Large intestine (tissue), 12 donors: ENCODE measurements around the gene TEX264. TPM values are rescaled to one million over a fixed set of nuclear protein-coding genes. Genes with fewer than 3 reads are reported as not detected.
A peak's percentile ranks its signal among the peaks of the same experiment; 100 is the strongest.

Experiments
- DNase-seq, 2 donors: peaks; one replicate each; pipeline versions ENCODE4 v3.0.0 to v3.0.0-alpha.2; 2013
- H3K27ac ChIP-seq: one replicate; pipeline ENCODE4 v1.5.1; 2013; ENCODE audit warnings: low read length
- H3K27me3 ChIP-seq: 2 replicates; pipeline ENCODE4 v1.6.1; 2013; ENCODE audit warnings: low read length; ENCODE audit not compliant: control insufficient read depth, insufficient read depth
- H3K36me3 ChIP-seq: 2 replicates; pipeline ENCODE4 v1.6.1; 2013; ENCODE audit warnings: low read length; ENCODE audit not compliant: control insufficient read depth, insufficient read depth
- H3K4me1 ChIP-seq: one replicate; pipeline ENCODE4 v1.6.1; 2013; ENCODE audit warnings: low read length; ENCODE audit not compliant: control insufficient read depth, insufficient read depth
- H3K4me3 ChIP-seq: one replicate; pipeline ENCODE4 v1.5.1; 2013; ENCODE audit warnings: low read length
- H3K9me3 ChIP-seq: one replicate; pipeline ENCODE4 v1.6.1; 2013; ENCODE audit warnings: mild to moderate bottlenecking, low read depth, low read length, moderate library complexity; ENCODE audit not compliant: control insufficient read depth
- WGBS: methylation state at CpG from one replicate; pipeline ENCODE4 v1.1.5; 2013; ENCODE audit warnings: low lambda C conversion rate; ENCODE audit not compliant: insufficient coverage; 5-methylcytosine and 5-hydroxymethylcytosine counted together
- long read RNA-seq, 11 donors: transcript quantifications; one replicate each; lab custom pipeline, GENCODE V29; 2026
- polyA plus RNA-seq: library from polyadenylated mRNA; unstranded; fragments of 120-200 nt; gene quantifications from one replicate; pipeline ENCODE4 v1.2.1, GENCODE V29; 2013

Gene TEX264
- 42.0 TPM for polyA plus RNA-seq
- long read RNA-seq, donor 1, transcript TEX264-201 (5 exons, 1,340 nt) = major isoform, 14 of 32 reads
- long read RNA-seq, donor 1, partial matches to known transcripts = 15 of 32 reads
- long read RNA-seq, donor 1, other reads (novel, unspliced or antisense) = 0 of 32 reads
- long read RNA-seq, donor 2, transcript TEX264-201 (5 exons, 1,340 nt) = major isoform, 17 of 54 reads
- long read RNA-seq, donor 2, partial matches to known transcripts = 30 of 54 reads
- long read RNA-seq, donor 2, other reads (novel, unspliced or antisense) = 0 of 54 reads
- long read RNA-seq, donor 3 = 0 reads
- long read RNA-seq, donor 4, partial matches to known transcripts = 0 of 3 reads
- long read RNA-seq, donor 4, other reads (novel, unspliced or antisense) = 0 of 3 reads
- long read RNA-seq, donor 5, transcript TEX264-201 (5 exons, 1,340 nt) = major isoform, 12 of 30 reads
- long read RNA-seq, donor 5, partial matches to known transcripts = 14 of 30 reads
- long read RNA-seq, donor 5, other reads (novel, unspliced or antisense) = 0 of 30 reads
- long read RNA-seq, donor 6, transcript TEX264-201 (5 exons, 1,340 nt) = major isoform, 19 of 43 reads
- long read RNA-seq, donor 6, partial matches to known transcripts = 19 of 43 reads
- long read RNA-seq, donor 6, other reads (novel, unspliced or antisense) = 0 of 43 reads
- long read RNA-seq, donor 7, transcript TEX264-201 (5 exons, 1,340 nt) = major isoform, 7 of 14 reads
- long read RNA-seq, donor 7, partial matches to known transcripts = 5 of 14 reads
- long read RNA-seq, donor 7, other reads (novel, unspliced or antisense) = 0 of 14 reads
- long read RNA-seq, donor 8, transcript TEX264-201 (5 exons, 1,340 nt) = major isoform, 34 of 49 reads
- long read RNA-seq, donor 8, partial matches to known transcripts = 5 of 49 reads
- long read RNA-seq, donor 8, other reads (novel, unspliced or antisense) = 0 of 49 reads
- long read RNA-seq, donor 9, transcript TEX264-201 (5 exons, 1,340 nt) = major isoform, 27 of 39 reads
- long read RNA-seq, donor 9, partial matches to known transcripts = 7 of 39 reads
- long read RNA-seq, donor 9, other reads (novel, unspliced or antisense) = 0 of 39 reads
- long read RNA-seq, donor 10, transcript TEX264-201 (5 exons, 1,340 nt) = major isoform, 20 of 29 reads
- long read RNA-seq, donor 10, partial matches to known transcripts = 6 of 29 reads
- long read RNA-seq, donor 10, other reads (novel, unspliced or antisense) = 0 of 29 reads
- long read RNA-seq, donor 11, transcript TEX264-201 (5 exons, 1,340 nt) = major isoform, 17 of 37 reads
- long read RNA-seq, donor 11, partial matches to known transcripts = 14 of 37 reads
- long read RNA-seq, donor 11, other reads (novel, unspliced or antisense) = 0 of 37 reads

- H3K36me3 ChIP-seq = peaks cover 15% of the 10 kb centered on the region
- WGBS = no CpG with 5 or more reads among the region's 81 CpGs
- H3K4me1 ChIP-seq = peaks cover 11% of the 10 kb centered on the region
- DNase-seq = peak; percentile 86 to 90
- peak within 1 kb of the TSS; percentile 81 for H3K27ac ChIP-seq
- H3K27me3 ChIP-seq = no peaks in the 10 kb centered on the region
- peak within 1 kb of the TSS; percentile 94 for H3K4me3 ChIP-seq
- H3K9me3 ChIP-seq = no peaks in the 10 kb centered on the region
Measured at GRCh38 chr3:51670823-51671733, at the start of gene TEX264. Gene TEX264 (plus strand): TSS chr3:51671252. CDS start chr3:51674305, 3,053 bp downstream.

- H3K9me3 ChIP-seq = no peaks in the 10 kb centered on the region
- H3K4me1 ChIP-seq = peaks cover 15% of the 10 kb centered on the region
- peaks cover 7% of the 10 kb centered on the region for H3K36me3 ChIP-seq
- no CpG with 5 or more reads among the region's 3 CpGs for WGBS
- no peak overlapping the region for H3K27ac ChIP-seq
- H3K27me3 ChIP-seq = no peaks in the 10 kb centered on the region
- no peak overlapping the region for H3K4me3 ChIP-seq
- DNase-seq = no peak
Measured at GRCh38 chr3:51622413-51622812, 48.6 kb upstream of the TEX264 start.

GRCh38 chr3:51622868-51623267 lies 48.2 kb upstream of the TEX264 start:
- Histone ChIP-seq H3K4me1 (peaks cover 15% of the 10 kb centered on the region), H3K4me3 (no peak overlapping the region), H3K9me3 (no peaks in the 10 kb centered on the region), H3K27ac (no peak overlapping the region), H3K36me3 (peaks cover 11% of the 10 kb centered on the region), H3K27me3 (no peaks in the 10 kb centered on the region)
- DNase-seq = peak in 1 of 2 donors; percentile 4
- WGBS = no CpG with 5 or more reads among the region's 4 CpGs

GRCh38 chr3:51630513-51630912 lies 40.5 kb upstream of the TEX264 start:
- H3K27ac ChIP-seq = no peak overlapping the region
- no peaks in the 10 kb centered on the region for H3K27me3 ChIP-seq
- H3K36me3 ChIP-seq = peaks cover 48% of the 10 kb centered on the region
- DNase-seq = no peak
- no peaks in the 10 kb centered on the region for H3K4me1 ChIP-seq
- no peaks in the 10 kb centered on the region for H3K9me3 ChIP-seq
- no peak overlapping the region for H3K4me3 ChIP-seq
- no CpG with 5 or more reads among the region's 4 CpGs for WGBS

GRCh38 chr3:51637144-51637940 lies 33.7 kb upstream of the TEX264 start:
- DNase-seq = no peak
- no CpG with 5 or more reads among the region's 14 CpGs for WGBS

GRCh38 chr3:51637941-51638471 lies 33.0 kb upstream of the TEX264 start:
- no peak overlapping the region for H3K27ac ChIP-seq
- WGBS = no CpG with 5 or more reads among the region's 6 CpGs
- H3K4me3 ChIP-seq = no peak overlapping the region
- no peaks in the 10 kb centered on the region for H3K9me3 ChIP-seq
- no peaks in the 10 kb centered on the region for H3K4me1 ChIP-seq
- DNase-seq = peak; percentile 23 to 26
- no peaks in the 10 kb centered on the region for H3K27me3 ChIP-seq
- H3K36me3 ChIP-seq = peaks cover 68% of the 10 kb centered on the region

More at GRCh38 chr3:51637144-51637940, 33.7 kb upstream of the TEX264 start:
- peaks cover 64% of the 10 kb centered on the region for H3K36me3 ChIP-seq
- no peak overlapping the region for H3K27ac ChIP-seq
- no peaks in the 10 kb centered on the region for H3K9me3 ChIP-seq
- no peak overlapping the region for H3K4me3 ChIP-seq
- H3K4me1 ChIP-seq = no peaks in the 10 kb centered on the region
- H3K27me3 ChIP-seq = no peaks in the 10 kb centered on the region

- Histone ChIP-seq H3K4me1 (no peaks in the 10 kb centered on the region), H3K4me3 (no peak overlapping the region), H3K36me3 (peaks cover 84% of the 10 kb centered on the region), H3K9me3 (no peaks in the 10 kb centered on the region), H3K27me3 (no peaks in the 10 kb centered on the region), H3K27ac (no peak overlapping the region)
- no peak for DNase-seq
- no CpG with 5 or more reads among the region's 2 CpGs for whole genome bisulfite sequencing
Measured at GRCh38 chr3:51642462-51642861, 28.6 kb upstream of the TEX264 start.

- Histone ChIP-seq H3K4me1 (no peaks in the 10 kb centered on the region), H3K27me3 (no peaks in the 10 kb centered on the region), H3K9me3 (peaks cover 3% of the 10 kb centered on the region), H3K27ac (no peak overlapping the region), H3K4me3 (no peak overlapping the region), H3K36me3 (peaks cover 65% of the 10 kb centered on the region)
- WGBS = 100% methylated on average over 2 of the region's 9 CpGs
- DNase-seq = no peak
Measured at GRCh38 chr3:51646091-51646490, 25.0 kb upstream of the TEX264 start.
